Mesodermal cell (in vitro differentiated cells): ENCODE results near the gene PSME2.

Experiments used
- H3K27ac ChIP-seq: 2 replicates; pipeline ENCODE4 v1.7.0; 2013; ENCODE audit warnings: mild to moderate bottlenecking, low read depth, low read length, moderate library complexity; ENCODE audit not compliant: severe bottlenecking
- H3K36me3 ChIP-seq: 2 replicates; pipeline ENCODE4 v1.7.1; 2013; ENCODE audit warnings: mild to moderate bottlenecking, low read length, moderate library complexity; ENCODE audit not compliant: control insufficient read depth, insufficient read depth
- H3K4me1 ChIP-seq: one replicate; pipeline ENCODE4 v1.7.1; 2013; ENCODE audit warnings: mild to moderate bottlenecking, low read length; ENCODE audit not compliant: insufficient read depth, control insufficient read depth, poor library complexity, severe bottlenecking
- H3K4me3 ChIP-seq: 2 replicates; pipeline ENCODE4 v1.7.0; 2013; ENCODE audit warnings: low read length, control low read depth, mild to moderate bottlenecking; ENCODE audit not compliant: insufficient read depth, poor library complexity, severe bottlenecking; ENCODE audit errors: extremely low read depth
- H3K9me3 ChIP-seq: 2 replicates; pipeline ENCODE4 v1.7.1; 2013; ENCODE audit warnings: mild to moderate bottlenecking, low read length, moderate library complexity; ENCODE audit not compliant: control insufficient read depth
- WGBS, 2 experiments: methylation state at CpG; one replicate each; pipeline ENCODE4 v1.1.5; 2013; ENCODE audit warnings: missing lambda C conversion rate in 2 of 2; ENCODE audit not compliant: insufficient coverage in 2 of 2; 5-methylcytosine and 5-hydroxymethylcytosine counted together

PSME2 gene

GRCh38 chr14:24164518-24164991 is 18.1 kb upstream of the PSME2 start:
- Histone ChIP-seq H3K9me3 (no peaks in the 10 kb centered on the region), H3K36me3 (peaks cover 61% of the 10 kb centered on the region), H3K4me1 (no peaks in the 10 kb centered on the region), H3K27ac (no peak overlapping the region), H3K4me3 (no peak overlapping the region)
- WGBS, 2 experiments = 96 to 98% methylated on average over 9 to 14 of the region's 14 CpGs

DNA sequence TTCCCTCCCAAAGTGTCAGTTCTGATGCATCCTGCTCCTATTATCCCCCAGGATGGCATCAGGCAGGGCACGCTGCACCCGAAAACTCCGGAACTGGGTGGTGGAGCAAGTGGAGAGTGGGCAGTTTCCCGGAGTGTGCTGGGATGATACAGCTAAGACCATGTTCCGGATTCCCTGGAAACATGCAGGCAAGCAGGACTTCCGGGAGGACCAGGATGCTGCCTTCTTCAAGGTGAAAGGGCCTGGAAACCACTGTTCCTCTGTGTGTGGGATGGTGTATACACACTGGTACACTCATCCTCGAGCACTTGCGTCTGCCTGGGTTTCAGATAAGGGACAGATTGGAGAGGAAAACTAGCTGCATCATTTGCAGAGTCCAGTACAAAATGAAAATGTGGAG is 15.7 kb upstream of the PSME2 start:
- peaks cover 68% of the 10 kb centered on the region for H3K36me3 ChIP-seq
- no peaks in the 10 kb centered on the region for H3K9me3 ChIP-seq
- peak overlapping the region; percentile 38 for H3K4me3 ChIP-seq
- H3K4me1 ChIP-seq = no peaks in the 10 kb centered on the region
- WGBS, 2 experiments = 97 to 98% methylated on average over 8 of the region's 8 CpGs
- no peak overlapping the region for H3K27ac ChIP-seq

DNA sequence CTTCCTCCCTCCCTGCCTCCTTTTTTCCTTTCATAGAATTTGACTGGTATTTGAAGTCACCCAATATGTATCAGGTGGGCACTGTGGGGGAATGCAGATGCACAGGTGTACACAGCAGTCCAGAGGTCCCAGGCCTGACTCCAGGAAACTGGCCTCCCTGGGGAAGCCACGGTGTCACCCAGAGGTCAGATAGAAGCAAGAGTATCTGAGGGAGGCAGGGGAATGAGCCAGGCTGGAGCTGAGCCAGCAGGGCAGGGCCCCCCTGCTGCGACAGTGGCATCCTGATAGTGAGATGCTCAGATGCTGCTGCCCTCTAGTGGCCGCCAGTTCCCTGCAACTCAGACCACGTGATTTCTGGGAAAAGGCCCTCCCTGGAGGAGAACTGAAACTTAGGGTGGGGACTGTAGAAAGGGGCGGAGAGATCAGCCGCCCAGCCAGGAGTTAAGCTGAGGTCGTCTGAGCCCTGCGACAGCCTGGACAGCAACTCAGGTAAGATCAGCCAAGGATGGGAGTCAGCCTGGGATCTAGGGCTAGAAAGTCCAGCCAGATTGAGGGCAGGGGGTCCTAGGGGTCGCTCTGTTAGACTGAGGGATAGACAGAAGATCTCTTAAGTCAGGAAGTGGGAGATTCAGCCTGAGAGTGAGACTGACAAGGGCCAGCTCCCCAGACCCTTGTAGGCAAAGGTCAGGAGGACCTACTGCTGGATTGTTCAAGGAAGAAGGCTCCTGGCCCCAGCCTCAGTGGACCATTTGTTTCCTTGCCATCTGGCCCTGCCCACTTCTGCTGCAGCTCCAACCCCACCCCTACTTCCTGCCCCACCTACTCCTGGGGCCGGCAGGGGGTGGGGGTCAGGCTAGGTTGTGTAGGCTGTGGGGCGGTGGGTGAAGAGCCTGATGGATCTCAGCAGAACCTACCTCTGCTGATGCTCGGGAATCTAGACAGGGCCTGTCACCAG is 14.7 kb upstream of the PSME2 start, which contains the start of gene IRF9:
Gene IRF9, plus strand, starts transcription at position 416 of the 955 bp plus-strand sequence. CDS start 880 bp downstream, outside the sequence.
- Histone ChIP-seq H3K27ac (peak within 1 kb of the TSS; percentile 71), H3K36me3 (peaks cover 72% of the 10 kb centered on the region), H3K4me3 (peak within 1 kb of the TSS; percentile 38), H3K4me1 (no peaks in the 10 kb centered on the region), H3K9me3 (no peaks in the 10 kb centered on the region)
- 9 to 19% methylated on average over 8 to 9 of the region's 12 CpGs for WGBS, 2 experiments

DNA sequence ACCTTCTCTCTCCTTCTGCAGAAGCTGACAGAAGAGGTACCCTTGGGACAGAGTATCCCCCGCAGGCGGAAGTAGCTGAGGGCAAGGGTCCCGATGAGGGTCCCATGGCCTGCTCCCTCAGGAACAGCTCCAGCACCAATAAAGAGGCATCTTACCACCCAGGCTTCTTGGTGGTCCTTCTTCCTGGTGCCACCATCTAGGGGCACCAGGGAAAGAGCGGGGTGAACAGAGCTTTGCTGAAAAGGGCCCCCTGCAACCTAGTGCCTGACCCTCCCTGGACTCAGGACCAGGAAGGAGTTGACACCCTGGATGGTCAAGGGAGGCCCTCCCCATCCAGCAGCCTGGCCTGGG is 14.1 kb upstream of the PSME2 start:
- Histone ChIP-seq H3K36me3 (peaks cover 72% of the 10 kb centered on the region), H3K4me3 (no peak overlapping the region), H3K4me1 (no peaks in the 10 kb centered on the region), H3K27ac (peak overlapping the region; percentile 59), H3K9me3 (no peaks in the 10 kb centered on the region)
- WGBS, 2 experiments = 93 to 100% methylated on average over 2 to 4 of the region's 4 CpGs

- Histone ChIP-seq H3K9me3 (no peaks in the 10 kb centered on the region), H3K36me3 (peaks cover 72% of the 10 kb centered on the region), H3K4me1 (no peaks in the 10 kb centered on the region), H3K4me3 (no peak overlapping the region), H3K27ac (no peak overlapping the region)
- 87 to 94% methylated on average over 7 of the region's 11 CpGs for WGBS, 2 experiments
Measured at GRCh38 chr14:24159777-24160498, 13.5 kb upstream of the PSME2 start.

- whole genome bisulfite sequencing, 2 experiments = 95 to 97% methylated on average over 11 to 12 of the region's 12 CpGs
- Histone ChIP-seq H3K4me1 (no peaks in the 10 kb centered on the region), H3K9me3 (no peaks in the 10 kb centered on the region), H3K27ac (no peak overlapping the region), H3K36me3 (peaks cover 76% of the 10 kb centered on the region), H3K4me3 (no peak overlapping the region)
Measured at GRCh38 chr14:24157331-24157730, 10.9 kb upstream of the PSME2 start.

GRCh38 chr14:24156840-24157239 is 10.4 kb upstream of the PSME2 start:
- Histone ChIP-seq H3K4me1 (no peaks in the 10 kb centered on the region), H3K4me3 (no peak overlapping the region), H3K36me3 (peaks cover 81% of the 10 kb centered on the region), H3K9me3 (no peaks in the 10 kb centered on the region), H3K27ac (no peak overlapping the region)
- WGBS, 2 experiments = 100% methylated on average over 1 of the region's 1 CpG

GRCh38 chr14:24155100-24155499 is 8.7 kb upstream of the PSME2 start:
- no peaks in the 10 kb centered on the region for H3K9me3 ChIP-seq
- peaks cover 92% of the 10 kb centered on the region for H3K36me3 ChIP-seq
- no peak overlapping the region for H3K4me3 ChIP-seq
- whole genome bisulfite sequencing, 2 experiments = 94 to 98% methylated on average over 9 of the region's 10 CpGs
- no peaks in the 10 kb centered on the region for H3K4me1 ChIP-seq
- no peak overlapping the region for H3K27ac ChIP-seq

DNA sequence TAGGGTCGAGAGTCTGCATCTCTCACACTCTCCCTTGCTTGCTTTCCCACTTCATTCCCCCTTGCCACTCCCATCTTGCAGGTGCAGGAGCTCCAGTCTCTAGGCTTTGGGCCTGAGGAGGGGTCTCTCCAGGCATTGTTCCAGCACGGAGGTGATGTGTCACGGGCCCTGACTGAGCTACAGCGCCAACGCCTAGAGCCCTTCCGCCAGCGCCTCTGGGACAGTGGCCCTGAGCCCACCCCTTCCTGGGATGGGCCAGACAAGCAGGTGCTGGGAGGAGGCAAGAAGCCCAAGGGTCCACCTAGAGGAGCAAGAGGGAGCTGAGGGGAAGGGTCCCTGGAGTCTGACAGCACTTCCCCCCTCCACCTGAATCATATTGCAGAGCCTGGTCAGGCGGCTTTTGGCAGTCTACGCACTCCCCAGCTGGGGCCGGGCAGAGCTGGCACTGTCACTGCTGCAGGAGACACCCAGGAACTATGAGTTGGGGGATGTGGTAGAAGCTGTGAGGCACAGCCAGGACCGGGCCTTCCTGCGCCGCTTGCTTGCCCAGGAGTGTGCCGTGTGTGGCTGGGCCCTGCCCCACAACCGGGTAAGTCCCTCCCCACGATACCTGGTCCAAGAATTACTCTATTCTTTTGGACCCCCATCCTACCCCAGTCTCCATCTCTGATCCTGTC is 5.1 kb upstream of the PSME2 start:
- peaks cover 82% of the 10 kb centered on the region for H3K36me3 ChIP-seq
- H3K9me3 ChIP-seq = no peaks in the 10 kb centered on the region
- H3K4me3 ChIP-seq = no peak overlapping the region
- no peaks in the 10 kb centered on the region for H3K4me1 ChIP-seq
- H3K27ac ChIP-seq = no peak overlapping the region
- 90 to 97% methylated on average over 8 to 13 of the region's 16 CpGs for WGBS, 2 experiments

DNA sequence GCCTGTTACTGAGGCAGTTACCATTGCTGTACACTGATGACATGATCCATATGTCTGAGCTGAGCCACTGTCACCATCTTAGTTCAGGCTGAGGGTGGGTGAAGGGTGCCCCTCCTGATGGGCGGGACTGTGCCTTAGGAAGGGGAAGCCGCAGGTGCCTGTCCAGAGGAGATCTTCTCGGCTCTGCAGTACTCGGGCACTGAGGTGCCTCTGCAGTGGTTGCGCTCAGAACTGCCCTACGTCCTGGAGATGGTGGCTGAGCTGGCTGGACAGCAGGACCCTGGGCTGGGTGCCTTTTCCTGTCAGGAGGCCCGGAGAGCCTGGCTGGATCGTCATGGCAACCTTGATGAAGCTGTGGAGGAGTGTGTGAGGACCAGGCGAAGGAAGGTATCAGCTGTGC is 4.6 kb upstream of the PSME2 start:
- no peaks in the 10 kb centered on the region for H3K9me3 ChIP-seq
- WGBS, 2 experiments = 95 to 100% methylated on average over 4 to 9 of the region's 9 CpGs
- H3K27ac ChIP-seq = no peak overlapping the region
- peaks cover 2% of the 10 kb centered on the region for H3K4me1 ChIP-seq
- H3K4me3 ChIP-seq = no peak overlapping the region
- peaks cover 77% of the 10 kb centered on the region for H3K36me3 ChIP-seq
